Sigmoid colon (tissue), 3 donors: ENCODE data around the gene EVI5L.
A peak's percentile ranks its signal among the peaks of the same experiment; 100 is the strongest.

Experiments used
- POLR2A ChIP-seq, 2 donors: fragments of 450-650 bp; IDR thresholded peaks; one replicate each; pipeline ENCODE4 v1.6.1; 2016; ENCODE audit warnings: antibody characterized with exemption in 2 of 2, mild to moderate bottlenecking in 2 of 2, moderate library complexity in 2 of 2
- TF ChIP-seq, protein P1 (sequence below), 4 experiments: fragments of 450-650 bp in 3 of 4; fragments of 200-600 bp in 1 of 4; IDR thresholded peaks; one replicate each; pipeline ENCODE4 v1.5.1; 2016 to 2019; ENCODE audit warnings: antibody characterized with exemption in 4 of 4, mild to moderate bottlenecking in 3 of 4, moderate library complexity in 2 of 4

DNA sequence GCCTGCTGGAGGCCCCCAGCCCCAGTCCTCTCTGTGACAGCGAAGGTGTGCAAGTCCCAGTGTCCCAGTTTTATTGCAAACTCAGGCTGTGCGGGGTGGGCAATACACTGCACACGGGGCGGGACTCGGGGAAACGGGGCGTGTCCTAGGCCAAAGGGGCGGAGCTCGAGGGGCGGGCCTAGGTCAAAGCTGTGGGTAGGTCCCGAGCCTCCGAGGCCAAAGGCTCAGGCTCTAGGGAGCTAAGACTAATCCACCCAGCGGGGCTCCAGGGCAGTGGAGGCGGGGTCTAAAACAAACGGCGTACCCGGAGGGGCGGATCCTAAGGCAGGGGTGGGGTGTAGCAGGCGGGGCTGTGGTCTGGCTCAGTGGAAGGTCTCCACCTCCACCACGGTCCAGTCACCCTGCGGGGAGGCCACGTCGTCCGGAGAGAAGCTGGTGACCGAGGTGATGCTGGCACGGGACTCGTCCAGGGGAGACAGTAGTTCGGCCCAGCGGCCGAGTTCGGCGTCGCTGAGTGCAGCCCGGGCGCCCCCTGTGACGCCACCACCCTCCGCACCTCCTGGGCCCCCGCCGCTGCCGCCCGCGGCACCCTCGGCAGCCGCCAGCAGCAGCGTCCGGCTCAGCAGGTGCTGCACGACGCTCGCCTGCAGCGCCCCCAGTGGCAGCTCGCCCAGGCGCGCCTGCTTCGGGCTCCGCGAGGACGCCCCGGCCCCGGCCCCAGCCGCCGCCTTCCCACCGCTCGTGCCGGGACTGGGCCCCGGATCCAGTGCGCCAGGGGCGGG lies 38.8 kb downstream of the EVI5L start:
- TF ChIP-seq, protein P1, sequence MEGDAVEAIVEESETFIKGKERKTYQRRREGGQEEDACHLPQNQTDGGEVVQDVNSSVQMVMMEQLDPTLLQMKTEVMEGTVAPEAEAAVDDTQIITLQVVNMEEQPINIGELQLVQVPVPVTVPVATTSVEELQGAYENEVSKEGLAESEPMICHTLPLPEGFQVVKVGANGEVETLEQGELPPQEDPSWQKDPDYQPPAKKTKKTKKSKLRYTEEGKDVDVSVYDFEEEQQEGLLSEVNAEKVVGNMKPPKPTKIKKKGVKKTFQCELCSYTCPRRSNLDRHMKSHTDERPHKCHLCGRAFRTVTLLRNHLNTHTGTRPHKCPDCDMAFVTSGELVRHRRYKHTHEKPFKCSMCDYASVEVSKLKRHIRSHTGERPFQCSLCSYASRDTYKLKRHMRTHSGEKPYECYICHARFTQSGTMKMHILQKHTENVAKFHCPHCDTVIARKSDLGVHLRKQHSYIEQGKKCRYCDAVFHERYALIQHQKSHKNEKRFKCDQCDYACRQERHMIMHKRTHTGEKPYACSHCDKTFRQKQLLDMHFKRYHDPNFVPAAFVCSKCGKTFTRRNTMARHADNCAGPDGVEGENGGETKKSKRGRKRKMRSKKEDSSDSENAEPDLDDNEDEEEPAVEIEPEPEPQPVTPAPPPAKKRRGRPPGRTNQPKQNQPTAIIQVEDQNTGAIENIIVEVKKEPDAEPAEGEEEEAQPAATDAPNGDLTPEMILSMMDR (IDR thresholded peaks at IDR 0.05), result peak in 1 of 4 experiments; percentile 86
- TF ChIP-seq POLR2A (IDR thresholded peaks at IDR 0.05), result no peak
